A673 (cell line): ENCODE data around the gene SAMD10. TPM values are rescaled to one million over a fixed set of nuclear protein-coding genes. Genes with fewer than 3 reads are reported as not detected.

ENCODE experiments used
- BruUV-seq: library from RNA; stranded (reverse); fragments of 400-500 nt; replicated peaks from 2 replicates; lab custom pipeline; 2021; lab: Mats Ljungman, UMichigan
- CTCF ChIA-PET: fragments of 300-600 bp; sonication (Branson Sonifier 250); formaldehyde crosslinking; loops from one replicate; lab custom pipeline; 2022; ENCODE audit warnings: antibody characterized with exemption; lab: Charles Lee
- POLR2A ChIA-PET: fragments of 300-600 bp; sonication (Branson Sonifier 250); formaldehyde crosslinking; loops from one replicate; lab custom pipeline; 2022; ENCODE audit warnings: antibody characterized with exemption; ENCODE audit not compliant: low non-redundant PET; lab: Charles Lee
- DNase-seq: peaks from one replicate; pipeline ENCODE4 v3.0.0-alpha.2; 2015; ENCODE audit warnings: low spot score
- H3K27ac ChIP-seq: fragments of 200-600 bp; sonication (generic); 2 replicates; pipeline ENCODE4 v1.5.1; 2016; ENCODE audit warnings: mixed run types, low read depth, mild to moderate bottlenecking, mixed read lengths, antibody characterized with exemption, low read length; ENCODE audit not compliant: poor library complexity, severe bottlenecking
- H3K27me3 ChIP-seq: fragments of 200-600 bp; sonication (generic); replicated peaks from 2 replicates; pipeline ENCODE4 v1.6.1; 2017; ENCODE audit warnings: mixed run types, low read depth, mild to moderate bottlenecking, mixed read lengths, antibody characterized with exemption, low read length; ENCODE audit not compliant: insufficient read depth, poor library complexity
- H3K36me3 ChIP-seq: fragments of 200-600 bp; sonication (generic); 2 replicates; pipeline ENCODE4 v1.6.1; 2016; ENCODE audit warnings: mixed run types, mild to moderate bottlenecking, mixed read lengths, antibody characterized with exemption, low read length; ENCODE audit not compliant: insufficient read depth, poor library complexity, severe bottlenecking
- H3K4me1 ChIP-seq: fragments of 200-600 bp; sonication (generic); 2 replicates; pipeline ENCODE4 v1.6.1; 2017; ENCODE audit warnings: mixed run types, mild to moderate bottlenecking, mixed read lengths, antibody characterized with exemption, low read length; ENCODE audit not compliant: insufficient read depth, poor library complexity, severe bottlenecking
- H3K4me3 ChIP-seq: fragments of 200-600 bp; sonication (generic); 2 replicates; pipeline ENCODE4 v1.5.1; 2016; ENCODE audit warnings: low read depth, mixed run types, mild to moderate bottlenecking, mixed read lengths, low read length; ENCODE audit not compliant: poor library complexity, severe bottlenecking
- H3K9me3 ChIP-seq: fragments of 200-600 bp; sonication (generic); 2 replicates; pipeline ENCODE4 v1.6.1; 2016; ENCODE audit warnings: mixed run types, low read depth, mild to moderate bottlenecking, mixed read lengths, antibody characterized with exemption, low read length; ENCODE audit not compliant: poor library complexity, severe bottlenecking
- EZH2 ChIP-seq: fragments of 200-600 bp; sonication (generic); IDR thresholded peaks from 2 replicates; pipeline ENCODE4 v1.6.1; 2017; ENCODE audit warnings: borderline replicate concordance, low read depth, mild to moderate bottlenecking, mixed read lengths, antibody characterized with exemption, low read length; ENCODE audit not compliant: poor library complexity, severe bottlenecking
- intact Hi-C: fragments of 100-400 bp; cut with micrococcal nuclease; formaldehyde crosslinking; loops from one replicate; pipeline ENCODE4 v1.10.0; 2022; ENCODE audit not compliant: unreplicated experiment
- total RNA-seq: library from RNA; stranded (reverse); gene quantifications from 2 replicates; pipeline ENCODE4 v1.2.3, GENCODE V29; 2021
- TF ChIP-seq, protein P1 (sequence below): fragments of 300-800, 200-600 bp; sonication (generic); conservative IDR thresholded peaks from 2 replicates; pipeline ENCODE4 v1.5.1; 2017; ENCODE audit warnings: low read depth, mild to moderate bottlenecking, antibody characterized with exemption, low read length, moderate library complexity, mixed read lengths

Gene SAMD10
- total RNA-seq, 1 experiment from 2014 or later, result 6.3 TPM

DNA sequence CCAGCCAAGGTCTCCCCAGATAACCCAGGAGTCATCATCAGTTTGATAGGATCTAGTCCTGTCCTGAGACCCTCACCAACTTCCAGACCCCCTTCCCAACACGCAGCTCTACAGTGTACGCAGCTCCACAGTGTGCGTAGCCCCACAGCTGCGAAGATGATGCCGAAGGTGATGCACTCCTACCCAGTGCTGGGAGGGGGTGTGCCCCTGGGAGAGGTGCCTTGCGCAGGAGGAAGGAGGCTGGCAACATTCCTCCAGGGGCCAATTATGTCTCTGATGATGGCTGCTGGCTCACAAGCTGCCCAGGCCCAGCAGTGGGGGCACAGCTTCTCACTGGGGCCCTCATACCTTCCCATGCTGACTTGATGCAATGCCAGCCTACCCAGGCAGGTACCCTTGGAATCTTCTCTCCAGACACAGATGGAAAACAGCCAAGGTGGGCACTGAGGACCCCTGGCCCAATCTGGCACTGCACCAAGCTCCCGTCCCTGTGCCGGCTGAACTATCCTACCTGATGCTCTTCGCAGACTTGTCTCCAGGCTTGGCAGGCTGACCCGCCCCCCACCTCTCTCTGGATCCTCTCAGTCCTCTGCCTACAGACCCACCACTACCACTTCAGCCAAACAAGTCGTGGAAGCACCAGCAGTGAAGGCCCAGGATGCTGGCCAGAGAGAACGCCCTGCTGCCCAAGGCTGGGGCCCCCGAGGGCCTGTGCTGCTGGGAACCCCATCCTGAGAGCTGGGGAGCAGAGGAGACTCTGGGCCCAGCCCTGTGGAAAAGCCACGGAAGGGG is 11.1 kb downstream of the SAMD10 start:
- CTCF ChIA-PET, result no interaction called here
- POLR2A ChIA-PET, result no interaction called here

DNA sequence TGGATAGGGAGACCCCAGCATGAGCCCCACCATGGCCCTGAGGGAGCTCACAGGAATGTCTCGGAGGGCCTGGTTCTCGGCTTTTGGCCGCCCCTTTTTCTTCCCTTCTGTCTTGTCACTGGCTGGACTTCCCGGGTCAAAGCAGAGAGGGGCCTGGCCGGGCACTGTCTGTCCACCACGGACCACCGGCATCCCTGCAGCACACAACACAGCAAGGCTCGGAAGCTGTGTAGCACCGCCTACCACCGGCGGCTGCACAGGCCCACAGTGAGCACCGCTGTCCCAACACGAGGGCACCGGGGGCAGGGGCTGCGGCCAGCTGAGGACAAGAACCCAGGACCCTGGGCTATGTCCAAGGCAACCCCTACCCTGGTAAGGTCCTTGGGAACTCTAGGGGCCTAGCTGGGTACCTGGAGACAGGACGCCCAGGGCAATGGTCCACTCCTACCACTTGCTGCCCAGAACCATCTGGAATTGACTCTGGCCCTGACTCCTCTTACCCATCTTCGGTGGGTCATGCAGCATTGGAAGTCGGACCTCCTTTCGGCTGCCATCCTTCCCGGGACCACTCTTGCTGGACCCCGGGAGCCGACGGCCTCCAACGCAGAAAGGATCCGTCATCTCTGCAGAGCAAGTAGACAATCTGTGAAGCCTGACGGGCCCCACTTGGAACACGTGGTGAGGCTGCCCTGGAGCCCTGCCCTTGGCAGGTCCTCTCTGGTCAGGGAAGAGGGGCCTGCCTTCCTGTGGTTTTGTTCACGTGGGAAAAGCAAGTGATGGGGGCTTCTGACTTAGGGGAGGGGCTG is 11.9 kb downstream of the SAMD10 start:
- Histone ChIP-seq H3K9me3 (peaks cover 11% of the 10 kb centered on the region), H3K36me3 (peaks cover 45% of the 10 kb centered on the region), H3K4me1 (peaks cover 5% of the 10 kb centered on the region), H3K27ac (no peak overlapping the region), H3K27me3 (no peaks in the 10 kb centered on the region), H3K4me3 (no peak overlapping the region)
- intact Hi-C loops, result no loop called here
- no peak for TF ChIP-seq EZH2
- POLR2A ChIA-PET, result no interaction called here
- BruUV-seq, result no TSS peak
- CTCF ChIA-PET, result no interaction called here
- DNase-seq, result no peak

More for the DNA sequence above, 11.1 kb downstream of the SAMD10 start:
- DNase-seq, result no peak
- peaks cover 5% of the 10 kb centered on the region for H3K4me1 ChIP-seq
- BruUV-seq, result TSS peak; percentile 47
- TF ChIP-seq, protein P1, sequence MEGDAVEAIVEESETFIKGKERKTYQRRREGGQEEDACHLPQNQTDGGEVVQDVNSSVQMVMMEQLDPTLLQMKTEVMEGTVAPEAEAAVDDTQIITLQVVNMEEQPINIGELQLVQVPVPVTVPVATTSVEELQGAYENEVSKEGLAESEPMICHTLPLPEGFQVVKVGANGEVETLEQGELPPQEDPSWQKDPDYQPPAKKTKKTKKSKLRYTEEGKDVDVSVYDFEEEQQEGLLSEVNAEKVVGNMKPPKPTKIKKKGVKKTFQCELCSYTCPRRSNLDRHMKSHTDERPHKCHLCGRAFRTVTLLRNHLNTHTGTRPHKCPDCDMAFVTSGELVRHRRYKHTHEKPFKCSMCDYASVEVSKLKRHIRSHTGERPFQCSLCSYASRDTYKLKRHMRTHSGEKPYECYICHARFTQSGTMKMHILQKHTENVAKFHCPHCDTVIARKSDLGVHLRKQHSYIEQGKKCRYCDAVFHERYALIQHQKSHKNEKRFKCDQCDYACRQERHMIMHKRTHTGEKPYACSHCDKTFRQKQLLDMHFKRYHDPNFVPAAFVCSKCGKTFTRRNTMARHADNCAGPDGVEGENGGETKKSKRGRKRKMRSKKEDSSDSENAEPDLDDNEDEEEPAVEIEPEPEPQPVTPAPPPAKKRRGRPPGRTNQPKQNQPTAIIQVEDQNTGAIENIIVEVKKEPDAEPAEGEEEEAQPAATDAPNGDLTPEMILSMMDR, result no peak
- no peak for TF ChIP-seq EZH2
- H3K27me3 ChIP-seq, result no peaks in the 10 kb centered on the region
- peak overlapping the region; percentile 73 for H3K4me3 ChIP-seq
- H3K9me3 ChIP-seq, result peaks cover 11% of the 10 kb centered on the region
- intact Hi-C loops, result no loop called here
- H3K36me3 ChIP-seq, result peaks cover 37% of the 10 kb centered on the region
- peak overlapping the region; percentile 84 for H3K27ac ChIP-seq

DNA sequence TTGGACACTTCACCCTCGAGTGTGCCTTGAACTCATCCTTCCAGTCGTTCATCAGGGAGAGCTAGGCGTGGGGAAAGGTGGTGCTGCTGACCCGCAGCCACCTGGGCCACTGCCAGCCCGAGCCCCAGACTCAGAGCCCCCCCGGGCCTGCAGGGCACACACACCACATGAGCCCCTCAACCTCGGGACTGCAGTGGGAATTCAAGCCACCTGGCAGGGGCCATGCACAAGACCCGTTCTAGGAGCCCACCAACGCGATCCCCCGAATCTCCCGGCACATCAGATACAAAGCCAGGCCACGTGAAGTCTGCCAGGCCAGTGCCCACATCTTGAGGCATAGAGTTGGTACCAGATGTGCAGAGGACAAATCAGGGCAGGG is 12.5 kb downstream of the SAMD10 start:
- TF ChIP-seq, protein P1, result no peak
- no peak for TF ChIP-seq EZH2
- POLR2A ChIA-PET, result no interaction called here
- no peak for DNase-seq

More for the DNA sequence above, 12.5 kb downstream of the SAMD10 start:
- H3K4me1 ChIP-seq, result peaks cover 5% of the 10 kb centered on the region
- H3K27ac ChIP-seq, result no peak overlapping the region
- no peak overlapping the region for H3K4me3 ChIP-seq
- intact Hi-C loops, result no loop called here
- no peaks in the 10 kb centered on the region for H3K27me3 ChIP-seq
- peaks cover 11% of the 10 kb centered on the region for H3K9me3 ChIP-seq
- peaks cover 49% of the 10 kb centered on the region for H3K36me3 ChIP-seq
- CTCF ChIA-PET, result no interaction called here
- BruUV-seq, result no TSS peak
